ENCODE data around the gene GAST. TPM values are rescaled to one million over a fixed set of nuclear protein-coding genes. Genes with fewer than 3 reads are reported as not detected.

Gene GAST
- total and polyA plus RNA-seq, 9 of the 15 experiments (the other 6 are each of a cell fraction or from before 2014, with no cell fraction given): not detected

DNA sequence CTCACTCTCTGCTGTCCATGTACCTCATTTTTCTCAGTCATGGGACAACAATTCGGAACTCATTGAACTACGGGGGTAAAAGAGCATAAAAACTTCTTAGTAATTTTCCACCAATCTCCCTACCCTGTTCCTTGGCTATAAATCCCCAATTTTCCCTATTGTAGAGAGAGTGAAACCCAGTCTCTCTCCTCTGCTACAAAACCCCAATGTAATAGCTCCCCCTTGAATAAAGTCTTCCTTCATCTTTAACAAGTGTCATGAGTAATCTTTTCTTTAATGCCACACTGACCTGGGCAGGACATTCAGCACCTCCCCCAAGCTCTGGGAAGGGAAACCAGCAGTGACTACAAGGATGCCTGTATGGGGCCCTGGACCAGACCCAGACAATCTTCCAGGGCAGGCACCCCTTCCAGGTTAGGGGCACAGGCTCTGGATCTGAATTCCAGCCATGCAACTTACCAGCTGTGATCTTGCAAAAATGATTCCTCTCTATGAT, 33.7 kb upstream of the GAST start (continued):
- TF ChIP-seq TARDBP (IDR thresholded peaks at IDR 0.05): peak; percentile 68; the same call in 1 of the 2 replicates
- TF ChIP-seq BACH1 (tag; IDR thresholded peaks at IDR 0.05): no peak
- TF ChIP-seq ZNF785 (CRISPR knock-in tag; IDR thresholded peaks at IDR 0.05): no peak
- peak; percentile 100 for TF ChIP-seq PHB (CRISPR knock-in tag; IDR thresholded peaks at IDR 0.05)
- no peak for TF ChIP-seq FOXP1 (CRISPR knock-in tag; IDR thresholded peaks at IDR 0.05)
- TF ChIP-seq, protein P1, sequence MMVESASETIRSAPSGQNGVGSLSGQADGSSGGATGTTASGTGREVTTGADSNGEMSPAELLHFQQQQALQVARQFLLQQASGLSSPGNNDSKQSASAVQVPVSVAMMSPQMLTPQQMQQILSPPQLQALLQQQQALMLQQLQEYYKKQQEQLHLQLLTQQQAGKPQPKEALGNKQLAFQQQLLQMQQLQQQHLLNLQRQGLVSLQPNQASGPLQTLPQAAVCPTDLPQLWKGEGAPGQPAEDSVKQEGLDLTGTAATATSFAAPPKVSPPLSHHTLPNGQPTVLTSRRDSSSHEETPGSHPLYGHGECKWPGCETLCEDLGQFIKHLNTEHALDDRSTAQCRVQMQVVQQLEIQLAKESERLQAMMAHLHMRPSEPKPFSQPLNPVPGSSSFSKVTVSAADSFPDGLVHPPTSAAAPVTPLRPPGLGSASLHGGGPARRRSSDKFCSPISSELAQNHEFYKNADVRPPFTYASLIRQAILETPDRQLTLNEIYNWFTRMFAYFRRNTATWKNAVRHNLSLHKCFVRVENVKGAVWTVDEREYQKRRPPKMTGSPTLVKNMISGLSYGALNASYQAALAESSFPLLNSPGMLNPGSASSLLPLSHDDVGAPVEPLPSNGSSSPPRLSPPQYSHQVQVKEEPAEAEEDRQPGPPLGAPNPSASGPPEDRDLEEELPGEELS (CRISPR knock-in tag; IDR thresholded peaks at IDR 0.05; ENCODE audit: borderline replicate concordance): no peak
- no peak for TF ChIP-seq ZNF274 (IDR thresholded peaks at IDR 0.05; ENCODE audit: borderline replicate concordance, low read depth, low read length)
- TF ChIP-seq, protein P2, sequence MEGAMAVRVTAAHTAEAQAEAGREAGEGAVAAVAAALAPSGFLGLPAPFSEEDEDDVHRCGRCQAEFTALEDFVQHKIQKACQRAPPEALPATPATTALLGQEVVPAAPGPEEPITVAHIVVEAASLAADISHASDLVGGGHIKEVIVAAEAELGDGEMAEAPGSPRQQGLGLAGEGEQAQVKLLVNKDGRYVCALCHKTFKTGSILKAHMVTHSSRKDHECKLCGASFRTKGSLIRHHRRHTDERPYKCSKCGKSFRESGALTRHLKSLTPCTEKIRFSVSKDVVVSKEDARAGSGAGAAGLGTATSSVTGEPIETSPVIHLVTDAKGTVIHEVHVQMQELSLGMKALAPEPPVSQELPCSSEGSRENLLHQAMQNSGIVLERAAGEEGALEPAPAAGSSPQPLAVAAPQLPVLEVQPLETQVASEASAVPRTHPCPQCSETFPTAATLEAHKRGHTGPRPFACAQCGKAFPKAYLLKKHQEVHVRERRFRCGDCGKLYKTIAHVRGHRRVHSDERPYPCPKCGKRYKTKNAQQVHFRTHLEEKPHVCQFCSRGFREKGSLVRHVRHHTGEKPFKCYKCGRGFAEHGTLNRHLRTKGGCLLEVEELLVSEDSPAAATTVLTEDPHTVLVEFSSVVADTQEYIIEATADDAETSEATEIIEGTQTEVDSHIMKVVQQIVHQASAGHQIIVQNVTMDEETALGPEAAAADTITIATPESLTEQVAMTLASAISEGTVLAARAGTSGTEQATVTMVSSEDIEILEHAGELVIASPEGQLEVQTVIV (CRISPR knock-in tag; IDR thresholded peaks at IDR 0.05; ENCODE audit: borderline replicate concordance): peak; percentile 88
- TF ChIP-seq, protein P3, sequence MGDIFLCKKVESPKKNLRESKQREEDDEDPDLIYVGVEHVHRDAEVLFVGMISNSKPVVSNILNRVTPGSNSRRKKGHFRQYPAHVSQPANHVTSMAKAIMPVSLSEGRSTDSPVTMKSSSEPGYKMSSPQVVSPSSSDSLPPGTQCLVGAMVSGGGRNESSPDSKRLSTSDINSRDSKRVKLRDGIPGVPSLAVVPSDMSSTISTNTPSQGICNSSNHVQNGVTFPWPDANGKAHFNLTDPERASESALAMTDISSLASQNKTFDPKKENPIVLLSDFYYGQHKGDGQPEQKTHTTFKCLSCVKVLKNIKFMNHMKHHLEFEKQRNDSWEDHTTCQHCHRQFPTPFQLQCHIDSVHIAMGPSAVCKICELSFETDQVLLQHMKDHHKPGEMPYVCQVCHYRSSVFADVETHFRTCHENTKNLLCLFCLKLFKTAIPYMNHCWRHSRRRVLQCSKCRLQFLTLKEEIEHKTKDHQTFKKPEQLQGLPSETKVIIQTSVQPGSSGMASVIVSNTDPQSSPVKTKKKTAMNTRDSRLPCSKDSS (IDR thresholded peaks at IDR 0.05; ENCODE audit: low read depth, partially characterized antibody): no peak
- TF ChIP-seq, protein P4, sequence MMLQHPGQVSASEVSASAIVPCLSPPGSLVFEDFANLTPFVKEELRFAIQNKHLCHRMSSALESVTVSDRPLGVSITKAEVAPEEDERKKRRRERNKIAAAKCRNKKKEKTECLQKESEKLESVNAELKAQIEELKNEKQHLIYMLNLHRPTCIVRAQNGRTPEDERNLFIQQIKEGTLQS (IDR thresholded peaks at IDR 0.05): no peak
- TF ChIP-seq, protein P4 (CRISPR knock-in tag; conservative IDR thresholded peaks at IDR 0.05): peak; percentile 77
- peak; percentile 85 to 91 for TF ChIP-seq NONO (IDR thresholded peaks at IDR 0.05; ENCODE audit: low read depth in 2 of 2, low read length in 1 of 2)
- TF ChIP-seq GTF2A2 (tag; IDR thresholded peaks at IDR 0.05): peak; percentile 95
- TF ChIP-seq NCOA1 (IDR thresholded peaks at IDR 0.05; ENCODE audit: low read depth): no peak
- peak; percentile 98 for TF ChIP-seq ESRRB (CRISPR knock-in tag; IDR thresholded peaks at IDR 0.05; ENCODE audit: borderline replicate concordance)
- TF ChIP-seq, protein P5, sequence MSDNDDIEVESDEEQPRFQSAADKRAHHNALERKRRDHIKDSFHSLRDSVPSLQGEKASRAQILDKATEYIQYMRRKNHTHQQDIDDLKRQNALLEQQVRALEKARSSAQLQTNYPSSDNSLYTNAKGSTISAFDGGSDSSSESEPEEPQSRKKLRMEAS (CRISPR knock-in tag; IDR thresholded peaks at IDR 0.05): no peak
- TF ChIP-seq, protein P6, sequence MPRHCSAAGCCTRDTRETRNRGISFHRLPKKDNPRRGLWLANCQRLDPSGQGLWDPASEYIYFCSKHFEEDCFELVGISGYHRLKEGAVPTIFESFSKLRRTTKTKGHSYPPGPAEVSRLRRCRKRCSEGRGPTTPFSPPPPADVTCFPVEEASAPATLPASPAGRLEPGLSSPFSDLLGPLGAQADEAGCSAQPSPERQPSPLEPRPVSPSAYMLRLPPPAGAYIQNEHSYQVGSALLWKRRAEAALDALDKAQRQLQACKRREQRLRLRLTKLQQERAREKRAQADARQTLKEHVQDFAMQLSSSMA (CRISPR knock-in tag; IDR thresholded peaks at IDR 0.05): peak; percentile 95
- TF ChIP-seq SREBF1 (IDR thresholded peaks at IDR 0.05; ENCODE audit: borderline replicate concordance, low read depth, low read length): no peak
- peak; percentile 90 for TF ChIP-seq ZNF584 (CRISPR knock-in tag; IDR thresholded peaks at IDR 0.05; ENCODE audit: low read depth)
- peak; percentile 79 for TF ChIP-seq NCOA6 (IDR thresholded peaks at IDR 0.05)
- peak; percentile 97 for TF ChIP-seq GABPB2 (CRISPR knock-in tag; conservative IDR thresholded peaks at IDR 0.05)
- TF ChIP-seq MED1 (CRISPR knock-in tag; IDR thresholded peaks at IDR 0.05; ENCODE audit: borderline replicate concordance): peak; percentile 79; the same call in 1 of the 2 replicates
